GM19372 (cell line): ENCODE measurements around the gene NKX1-1.
"Not testable (repeated sequence)": the region's sequence is repeated elsewhere in the genome, so short reads cannot be mapped to it uniquely, and the experiment has no call there.

Experiments
- ATAC-seq: cut with Tn5 transposase; IDR thresholded peaks from one replicate; pipeline ENCODE4 v1.9.1; 2021; ENCODE audit warnings: mild to moderate bottlenecking, low read depth, moderate library complexity; ENCODE audit not compliant: unreplicated experiment

The NKX1-1 gene

DNA sequence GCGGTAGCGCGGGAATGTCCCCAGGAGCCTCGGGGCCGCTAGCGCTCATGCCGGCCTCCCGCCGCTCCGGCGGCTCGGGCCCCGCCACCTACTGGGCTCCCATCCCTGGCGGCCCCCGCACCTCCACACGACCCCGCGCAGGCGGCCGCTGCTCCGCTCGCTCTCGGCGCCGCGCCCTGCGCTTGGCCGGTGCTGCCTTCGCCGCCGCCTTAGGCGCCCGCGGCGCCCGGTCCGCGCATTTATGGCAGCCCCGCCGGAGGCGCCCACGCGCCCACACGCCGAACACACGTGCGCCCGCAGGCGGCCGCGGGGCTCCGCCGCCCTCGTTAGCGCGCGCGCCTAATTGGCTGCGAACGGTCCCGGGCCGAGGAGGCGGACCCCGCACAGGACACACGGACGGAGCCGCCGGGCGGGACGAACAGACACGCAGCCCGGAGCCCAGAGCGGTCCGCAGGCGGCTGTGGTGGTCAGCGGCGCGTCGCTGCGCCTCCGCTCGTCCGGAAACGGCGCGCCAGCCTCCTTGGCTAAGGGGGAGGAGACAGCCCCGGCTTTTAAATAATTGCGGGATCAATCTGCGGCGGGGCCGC, at the start of gene NKX1-1:
TSS of gene NKX1-1 (minus strand) at position 49 of the 587 bp plus-strand sequence. CDS start at position 49, 0 bp downstream.
- no peak for ATAC-seq

DNA sequence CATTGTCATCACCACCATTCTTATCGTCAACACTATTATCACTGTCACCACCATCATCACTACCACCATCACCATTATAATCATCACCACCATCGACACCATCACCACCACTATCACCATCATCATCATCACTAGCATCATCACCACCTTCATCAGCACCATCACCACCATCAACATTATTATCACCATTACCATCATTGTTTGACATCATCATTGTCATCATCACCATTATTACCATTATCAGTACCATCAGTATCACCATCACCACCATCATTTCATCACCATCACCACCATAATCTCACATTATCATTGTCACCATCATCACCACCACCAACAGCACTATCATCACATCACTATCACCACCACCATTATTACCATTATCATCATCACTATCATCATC, 47.5 kb upstream of the NKX1-1 start:
- no peak for ATAC-seq

DNA sequence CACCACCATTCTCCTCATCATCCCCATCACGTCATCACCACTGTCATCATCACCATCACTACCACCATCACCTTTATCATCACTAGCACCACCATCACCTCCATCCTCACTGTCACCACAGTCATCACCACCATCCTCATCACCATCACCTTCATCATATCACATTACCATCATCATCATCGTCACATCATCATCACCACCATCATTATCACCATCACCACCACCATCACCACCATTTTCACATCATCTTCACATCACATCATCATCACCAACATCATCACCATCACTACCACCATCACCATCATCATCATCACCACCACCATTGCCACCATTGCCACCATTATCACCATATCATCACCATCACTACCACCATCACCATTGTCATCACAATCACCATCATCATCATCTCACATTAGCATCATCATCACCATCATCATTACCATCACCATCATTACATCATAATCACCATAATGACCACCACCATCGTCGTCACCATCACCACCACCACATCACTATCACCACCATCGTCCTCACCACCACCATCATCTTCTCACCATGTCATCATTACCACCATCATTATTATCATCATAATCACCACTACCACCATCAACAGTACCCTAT, 46.3 kb upstream of the NKX1-1 start:
- ATAC-seq = no peak

DNA sequence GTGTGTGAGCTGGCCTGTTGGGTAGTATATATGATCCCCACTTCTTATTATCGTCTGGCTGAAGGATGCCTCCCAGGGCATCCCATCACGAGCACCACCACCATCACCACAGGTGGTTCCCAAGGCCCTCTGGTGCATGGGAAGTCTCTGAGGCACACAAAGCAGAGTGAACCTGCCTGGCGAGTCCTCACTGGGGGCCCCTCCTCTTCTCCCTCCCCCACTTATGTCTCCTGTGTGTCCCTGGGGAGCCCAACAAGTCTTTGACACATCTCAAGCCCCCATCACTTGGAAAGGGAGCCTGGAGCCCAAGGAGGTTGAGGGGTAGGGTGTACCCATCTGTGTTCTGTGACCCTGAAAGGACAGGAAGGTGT, 45.5 kb upstream of the NKX1-1 start:
- ATAC-seq = no peak

DNA sequence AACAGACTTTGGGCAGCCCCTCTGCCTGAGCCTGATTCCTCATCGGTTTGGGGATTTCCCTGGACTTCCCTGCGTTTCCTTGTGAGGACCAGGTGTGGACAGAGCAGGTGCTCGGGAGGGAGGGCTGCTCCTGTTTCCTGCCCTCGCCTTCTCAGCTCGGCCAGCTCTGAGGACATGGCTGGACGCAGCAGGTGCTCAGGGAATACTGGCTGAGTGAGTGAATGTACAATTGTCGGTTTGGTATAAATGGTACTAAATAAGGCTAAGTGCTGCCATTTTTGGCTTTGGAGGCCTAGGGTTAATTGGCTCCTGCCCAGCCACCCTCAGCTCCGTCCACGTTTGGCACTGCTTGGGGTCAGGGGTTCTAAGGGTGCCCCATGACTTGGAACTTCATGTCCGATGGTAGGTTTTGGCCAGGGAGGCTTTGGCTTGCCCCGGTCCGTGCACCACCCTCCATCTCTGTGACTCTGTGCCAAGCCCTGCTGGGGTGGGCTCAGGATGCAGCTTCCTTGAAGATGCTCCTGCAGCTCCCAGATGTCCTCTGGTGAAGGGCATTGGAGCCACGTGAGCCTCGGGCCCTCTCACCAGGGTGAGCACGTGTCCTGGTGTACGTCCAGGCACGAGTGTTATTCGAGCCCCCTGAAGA, 45.0 kb upstream of the NKX1-1 start:
- no peak for ATAC-seq

DNA sequence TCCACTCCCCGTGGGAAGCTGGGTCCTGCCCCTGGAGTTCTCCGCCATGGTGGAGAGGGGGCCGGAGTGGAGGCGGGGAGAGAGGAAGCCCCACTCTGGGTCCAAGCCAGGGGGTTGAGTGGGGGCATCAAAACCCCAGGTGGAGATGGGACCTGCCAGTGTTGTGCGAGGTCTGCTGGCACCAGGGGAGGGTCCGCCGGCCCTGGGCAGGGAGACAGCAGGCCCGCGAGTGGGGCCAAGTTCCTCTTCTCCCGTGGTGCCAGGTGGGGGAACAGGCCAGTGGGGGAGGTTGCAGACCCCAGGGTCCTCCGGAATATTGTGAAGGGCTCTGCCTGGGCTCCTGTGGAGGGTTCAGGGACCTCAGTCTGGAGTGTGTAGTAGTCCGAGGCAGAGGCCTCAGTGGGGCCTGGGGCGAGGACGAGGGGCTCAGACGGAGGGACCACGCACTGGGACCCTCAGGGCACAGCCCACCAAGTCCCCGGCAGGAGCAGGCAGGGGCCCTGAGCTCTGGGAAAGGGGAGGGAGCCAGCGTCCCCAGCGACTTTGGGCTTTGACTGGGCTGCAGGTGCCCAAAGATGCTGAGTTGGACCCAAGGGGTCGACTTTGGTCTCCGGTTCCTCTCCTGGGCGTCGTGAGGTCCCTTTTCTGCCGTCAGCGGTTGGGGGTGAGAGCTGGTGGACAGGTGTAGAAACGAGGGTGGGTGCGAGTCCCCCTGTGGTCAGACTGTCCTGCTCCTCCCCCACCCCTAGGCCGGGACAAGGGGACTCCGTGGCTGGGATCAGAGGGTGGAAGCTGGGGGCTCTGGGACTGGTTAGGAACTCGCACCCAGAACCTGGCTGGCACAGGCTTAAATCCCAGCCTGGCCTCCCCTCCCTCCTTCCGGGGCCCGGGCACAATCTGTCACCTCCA, 43.8 kb upstream of the NKX1-1 start:
- no peak for ATAC-seq

DNA sequence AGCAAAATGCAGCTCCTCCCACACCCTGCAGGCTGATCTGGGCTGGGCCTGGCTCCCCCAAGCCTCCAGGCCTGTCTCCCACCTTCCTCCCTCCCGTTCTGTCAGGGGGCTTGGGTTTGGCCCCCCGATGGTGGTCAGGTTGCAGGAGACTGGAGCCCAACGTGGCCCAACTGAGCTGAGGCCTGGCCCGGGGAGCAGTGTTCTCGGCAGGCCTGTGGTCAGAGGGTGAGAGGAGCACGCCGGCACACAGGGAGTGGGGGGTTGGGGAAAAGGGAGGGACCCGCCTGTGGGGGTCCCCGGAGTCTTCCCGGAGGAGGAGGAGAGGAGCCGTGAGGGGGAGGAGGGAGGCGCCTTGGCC, 43.2 kb upstream of the NKX1-1 start:
- ATAC-seq = no peak

DNA sequence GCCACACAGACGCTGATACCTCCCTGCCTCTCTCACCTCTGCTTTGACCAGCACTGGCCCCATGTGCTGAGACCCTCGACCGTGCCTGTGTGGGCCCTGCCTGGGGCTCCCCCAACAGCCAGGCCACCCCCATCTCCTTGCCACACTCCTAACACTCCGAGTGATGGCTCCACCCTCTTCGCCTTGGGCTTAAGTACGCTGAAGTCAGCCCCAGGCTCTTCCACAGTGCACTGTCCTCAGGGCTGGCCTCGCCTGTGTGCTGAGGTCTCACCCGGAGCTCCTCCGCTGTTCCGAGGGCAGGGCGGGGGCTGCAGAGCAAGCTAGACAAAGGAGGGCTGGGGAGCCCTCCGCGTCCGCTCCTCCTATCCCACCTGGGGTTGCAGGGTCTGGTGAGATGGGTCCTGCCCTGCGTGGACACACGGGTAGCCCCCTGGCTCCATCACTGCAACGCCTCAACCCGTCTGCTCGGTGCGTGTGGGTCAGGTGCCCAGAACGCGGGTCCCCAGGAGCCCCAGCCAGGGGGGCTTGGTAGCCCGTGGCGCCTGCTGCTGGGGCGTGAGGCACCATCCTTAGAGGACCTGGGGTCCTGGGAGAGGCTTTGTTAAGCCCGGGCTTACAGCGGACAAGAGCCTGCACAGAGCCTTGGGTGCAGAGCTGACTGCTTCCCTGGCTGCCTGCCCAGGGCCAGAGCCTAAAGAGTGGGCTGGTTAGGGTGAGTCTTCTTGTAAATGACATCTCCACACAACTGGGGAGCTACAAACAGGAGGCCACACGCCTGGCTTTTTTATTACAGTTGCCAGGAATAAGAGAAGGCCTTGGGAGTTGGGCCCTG, 42.6 kb upstream of the NKX1-1 start:
- no peak for ATAC-seq

DNA sequence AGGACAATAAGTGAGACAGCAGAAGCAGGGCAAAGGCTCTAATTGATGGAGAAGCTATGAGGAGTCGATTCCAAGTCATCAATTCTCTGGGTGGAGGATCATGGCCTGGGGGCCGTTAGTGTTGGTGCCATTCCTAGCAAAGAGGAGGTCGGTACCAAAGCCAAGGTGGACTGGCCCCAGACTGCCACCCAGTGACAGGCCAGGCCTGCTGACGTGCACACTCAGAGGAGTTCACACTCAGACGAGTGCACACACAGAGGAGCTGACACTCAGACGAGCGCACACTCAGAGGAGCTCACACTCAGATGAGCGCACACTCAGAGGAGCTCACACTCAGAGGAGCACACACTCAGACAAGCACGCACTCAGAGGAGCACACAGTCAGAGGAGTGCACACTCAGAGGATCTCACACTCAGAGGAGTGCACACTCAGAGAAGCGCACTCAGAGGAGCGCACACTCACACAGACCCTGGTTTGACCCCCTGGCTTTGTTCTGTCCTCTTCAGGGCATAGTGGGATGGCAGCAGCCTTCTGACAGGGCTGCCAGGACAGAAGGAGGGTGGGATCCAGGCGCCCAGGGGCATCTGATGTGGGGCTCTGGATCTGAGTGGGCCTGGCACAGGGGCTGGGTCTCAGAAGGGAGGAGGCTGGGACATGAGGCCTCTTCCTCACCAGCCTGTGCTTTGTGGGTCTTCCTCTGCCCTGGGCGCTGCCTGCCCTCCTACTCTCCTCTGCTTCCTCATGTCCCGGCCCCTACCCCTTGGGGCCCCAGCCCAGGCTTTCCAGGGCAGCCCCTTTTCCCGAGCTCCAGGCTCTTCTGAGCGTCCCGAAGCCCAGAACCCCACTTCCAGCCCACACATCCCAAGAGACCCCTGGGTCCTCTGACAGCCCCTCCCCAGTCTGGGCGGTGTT, 41.7 kb upstream of the NKX1-1 start:
- no peak for ATAC-seq

DNA sequence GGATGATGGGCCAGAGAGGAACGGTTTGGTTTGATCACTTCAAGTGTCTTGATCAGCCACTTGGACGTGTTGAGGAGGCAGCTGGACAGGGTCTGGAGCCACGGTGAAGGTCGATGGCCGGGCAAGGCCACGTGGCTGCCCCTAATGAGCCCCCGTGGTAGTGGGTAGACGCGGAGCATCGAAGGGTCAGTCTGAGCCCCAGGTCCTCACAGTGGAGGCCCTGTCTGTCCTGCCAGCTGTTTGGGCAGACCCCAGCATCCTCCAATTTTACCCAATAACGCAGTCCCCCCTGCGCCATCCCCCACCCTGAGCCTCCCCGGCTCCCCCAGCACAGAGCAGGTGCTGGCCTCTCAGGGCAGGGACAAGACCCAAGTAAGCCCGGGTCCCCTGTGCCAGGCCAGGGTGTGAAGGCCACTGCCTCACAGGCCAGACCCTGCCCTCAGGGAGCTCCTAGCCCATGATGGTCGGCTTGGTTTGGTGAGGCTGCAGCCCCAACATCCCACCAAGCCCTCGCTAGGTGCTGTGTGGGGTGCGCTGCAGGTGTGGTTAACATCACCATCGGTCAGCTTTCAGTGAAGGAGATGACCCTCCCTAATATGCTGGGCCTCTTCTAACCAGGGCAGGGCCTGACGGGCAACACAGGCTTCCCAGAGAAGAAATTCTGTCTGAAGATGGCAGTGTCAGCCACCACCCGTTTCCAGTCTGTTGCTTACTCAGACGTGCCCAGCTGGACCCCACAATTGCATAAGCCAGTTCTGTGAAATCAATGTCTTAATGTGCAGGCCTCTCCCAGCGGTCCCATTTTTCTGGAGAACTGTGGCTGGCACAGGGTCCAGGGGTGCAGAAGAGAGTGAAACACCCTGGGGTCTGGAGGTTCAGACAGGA, 40.5 kb upstream of the NKX1-1 start:
- ATAC-seq = no peak

DNA sequence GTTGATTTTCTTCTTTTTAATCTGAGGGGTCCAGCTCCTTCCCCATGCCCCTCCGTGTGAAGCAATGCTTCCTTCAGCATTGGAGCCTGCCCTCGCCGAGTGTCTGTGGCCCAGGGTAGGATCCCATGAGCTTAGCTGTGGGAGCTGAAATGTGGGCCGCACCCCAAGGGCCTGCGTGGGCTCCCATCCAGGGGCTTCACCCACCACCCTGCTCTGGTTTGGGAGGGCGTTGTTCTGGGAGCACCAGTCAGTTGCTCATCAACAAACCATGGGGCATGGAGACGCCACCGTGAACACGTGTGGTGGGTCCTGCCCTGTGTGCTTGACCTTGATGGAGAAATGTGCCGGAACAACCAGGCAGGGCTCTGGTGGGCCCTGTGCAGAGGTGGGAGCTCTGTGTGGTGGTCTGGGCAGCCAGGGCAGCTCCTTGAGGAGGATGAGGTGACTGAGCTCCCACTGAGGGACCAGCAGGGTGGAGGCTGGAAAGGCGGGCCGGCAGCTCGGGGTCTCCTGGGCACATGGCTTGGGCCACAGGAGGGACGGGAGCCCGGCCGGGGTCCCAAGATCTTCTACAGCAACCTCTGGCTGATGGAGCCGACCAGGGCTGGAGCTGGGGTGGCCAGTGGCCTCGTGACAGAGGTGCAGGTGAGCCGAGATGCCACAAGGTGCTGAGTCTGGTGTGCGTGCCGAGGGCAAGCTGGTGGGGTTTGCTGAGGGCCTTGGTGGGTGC, 39.6 kb upstream of the NKX1-1 start:
- ATAC-seq = no peak

DNA sequence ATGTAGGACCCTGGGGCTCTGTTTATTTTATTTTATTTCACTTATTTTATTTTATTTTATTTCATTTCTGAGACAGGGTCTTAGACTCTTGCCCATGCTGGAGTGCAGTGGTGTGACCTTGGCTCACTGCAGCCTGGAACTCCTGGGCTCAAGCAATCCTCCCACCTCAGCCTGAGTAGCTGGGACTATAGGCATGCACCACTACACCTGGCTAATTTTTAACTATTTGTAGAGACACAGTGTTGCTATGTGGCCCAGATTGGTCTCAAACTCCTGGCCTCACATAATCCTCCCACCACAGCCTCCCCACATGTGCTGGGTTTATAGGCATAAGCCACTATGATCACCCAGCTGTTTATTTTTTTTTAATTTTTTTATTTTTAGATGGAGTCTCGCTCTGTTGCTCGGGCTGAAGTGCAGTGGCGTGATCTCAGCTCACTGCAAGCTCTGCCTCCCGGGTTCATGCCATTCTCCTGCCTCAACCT, 37.5 kb upstream of the NKX1-1 start:
- not testable (repeated sequence) for ATAC-seq

DNA sequence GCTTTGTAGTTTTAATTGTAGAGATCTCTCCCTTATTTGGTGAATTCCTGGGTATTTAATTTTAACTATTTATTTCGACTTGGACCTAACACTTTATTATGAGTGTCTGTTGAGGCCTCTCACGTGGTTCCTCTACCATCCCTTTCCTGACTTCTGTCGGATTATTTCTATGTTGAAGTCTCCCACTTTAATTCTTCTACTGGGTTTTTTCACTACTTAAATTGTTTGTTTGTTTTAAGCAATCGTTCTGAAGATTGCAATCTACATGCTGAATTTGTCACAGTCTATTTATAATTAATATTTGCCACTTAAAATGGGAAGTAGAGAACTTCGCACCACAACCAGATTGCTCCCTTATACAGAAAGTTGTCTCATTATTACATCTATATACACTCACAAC, 20.8 kb upstream of the NKX1-1 start:
- no peak for ATAC-seq

DNA sequence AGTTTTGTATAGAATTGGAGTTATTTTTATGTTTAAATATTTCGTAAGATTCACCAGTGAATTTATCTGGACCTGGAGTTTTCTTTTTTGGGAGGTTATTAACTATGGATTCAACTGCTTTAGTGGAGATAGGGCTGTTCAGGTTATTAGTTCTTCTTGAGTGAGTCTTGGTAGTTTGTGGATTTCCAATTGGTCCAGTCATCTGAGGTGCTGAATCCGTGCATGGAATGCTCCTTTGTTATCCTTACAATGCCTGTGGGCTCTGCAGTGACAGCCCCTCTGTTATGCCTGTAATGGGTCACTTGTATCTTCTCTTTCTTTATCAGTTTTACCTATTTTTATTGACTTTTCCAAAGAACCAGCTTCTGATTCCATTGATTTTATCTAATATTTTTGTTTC, 15.4 kb upstream of the NKX1-1 start:
- no peak for ATAC-seq

DNA sequence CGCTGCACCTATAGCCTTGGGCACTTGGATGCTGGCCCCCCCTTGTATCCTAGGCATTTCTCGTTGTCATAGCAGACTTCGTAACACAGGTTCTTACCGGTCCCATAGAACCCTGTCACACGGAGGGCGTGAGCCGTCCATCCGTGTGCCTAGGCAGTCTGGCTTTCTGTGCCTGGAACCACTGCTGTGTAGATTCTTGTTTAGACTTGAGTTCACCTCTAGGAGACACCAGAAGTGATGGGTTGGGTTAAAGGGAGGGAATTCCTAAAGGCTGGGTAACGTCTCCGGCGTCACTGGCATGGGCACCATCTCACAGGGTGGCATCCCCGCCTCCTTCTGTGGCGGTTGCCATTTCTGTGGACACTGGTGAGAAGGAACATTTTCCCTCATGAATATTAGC, 13.5 kb upstream of the NKX1-1 start:
- ATAC-seq = no peak

DNA sequence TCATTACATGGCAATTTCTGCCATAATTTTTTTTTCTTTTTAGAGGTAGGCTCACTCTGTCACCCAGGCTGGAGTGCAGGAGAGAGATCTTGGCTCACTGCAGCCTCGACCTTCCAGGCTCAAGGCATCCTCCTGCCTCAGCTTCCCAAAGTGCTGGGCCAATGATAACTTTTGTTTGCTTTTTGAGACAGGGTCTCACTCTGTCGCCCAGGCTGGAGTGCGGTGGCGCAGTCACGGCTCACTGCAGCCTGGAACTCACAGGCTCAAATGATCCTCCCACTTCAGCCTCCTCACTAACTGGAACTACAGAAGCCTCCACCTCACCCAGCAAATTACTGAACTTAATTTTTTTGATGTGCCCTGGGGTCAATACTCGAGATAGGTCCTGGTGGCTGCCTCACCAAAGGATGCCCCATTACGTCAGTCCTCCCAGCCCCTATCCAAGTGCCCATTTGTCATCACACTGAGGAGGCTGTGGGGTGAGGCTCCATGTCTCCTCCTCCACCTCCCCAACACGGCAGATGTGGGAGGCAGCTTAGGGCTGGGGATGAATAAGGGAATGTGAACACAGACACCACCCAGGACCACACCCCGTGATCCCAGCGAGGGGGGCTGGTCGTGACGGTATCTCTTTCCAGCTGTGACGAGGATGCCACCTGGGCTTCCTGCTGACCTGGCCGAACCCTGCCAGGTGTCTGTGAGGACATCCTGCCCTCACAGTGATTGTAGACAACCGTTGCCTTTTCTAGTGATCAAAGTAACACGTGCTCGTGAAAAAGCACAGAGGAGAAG, 12.4 kb upstream of the NKX1-1 start:
- ATAC-seq = no peak
